Right lobe of liver (tissue), 6 donors: Measurements from ENCODE around the gene C3orf38. TPM values are rescaled to one million over a fixed set of nuclear protein-coding genes. Genes with fewer than 3 reads are reported as not detected.
"Not testable (repeated sequence)": the region's sequence is repeated elsewhere in the genome, so short reads cannot be mapped to it uniquely, and the experiment has no call there.

Experiments used
- ATAC-seq, 4 donors: fragments of 200-7000 bp; cut with Tn5 transposase; one replicate each; pipeline ENCODE4 v1.9.1; 2020; ENCODE audit warnings: mild to moderate bottlenecking in 4 of 4, moderate library complexity in 4 of 4
- DNase-seq, 3 donors: peaks; one replicate each; pipeline ENCODE4 v3.0.0-alpha.2; 2020
- H3K27ac ChIP-seq, 3 donors: fragments of 200-600 bp; one replicate each; pipeline ENCODE4 v1.8.0; 2022
- H3K27me3 ChIP-seq, 2 donors: fragments of 200-600 bp; one replicate each; pipeline ENCODE4 v1.8.0; 2022
- H3K36me3 ChIP-seq, 4 donors: fragments of 200-600 bp; sonication (generic) in 1 of 4; one replicate each; pipeline versions ENCODE4 v1.5.1 to v1.8.0; 2017 to 2022; ENCODE audit warnings: control low read depth in 1 of 4
- H3K4me1 ChIP-seq, 4 donors: fragments of 200-600 bp; sonication (generic) in 1 of 4; one replicate each; pipeline versions ENCODE4 v1.5.1 to v1.8.0; 2017 to 2022; ENCODE audit warnings: control low read depth in 1 of 4
- H3K4me3 ChIP-seq, 3 donors: fragments of 200-600 bp; one replicate each; pipeline ENCODE4 v1.8.0; 2022
- H3K9me3 ChIP-seq, 4 donors: fragments of 200-600 bp; sonication (generic) in 1 of 4; one replicate each; pipeline versions ENCODE4 v1.5.1 to v1.8.0; 2017 to 2022; ENCODE audit warnings: control low read depth in 1 of 4
- POLR2A ChIP-seq: fragments of 450-650 bp; IDR thresholded peaks from one replicate; pipeline ENCODE4 v1.6.1; 2017; ENCODE audit warnings: antibody characterized with exemption, mild to moderate bottlenecking
- WGBS: methylation state at CpG from one replicate; pipeline ENCODE4 v1.1.6; 2018; ENCODE audit warnings: low coverage, low lambda C conversion rate; ENCODE audit not compliant: insufficient coverage; ENCODE audit errors: missing lambda C conversion rate; 5-methylcytosine and 5-hydroxymethylcytosine counted together
- intact Hi-C, 2 donors: fragments of 100-400 bp; cut with DNase I; formaldehyde crosslinking; loops; one replicate each; pipeline versions ENCODE4 v1.11.2 to v1.14.1; 2022
- total RNA-seq, 6 experiments: library from RNA; depleted of rRNA in 2 of 6; stranded (reverse); fragments of >200 nt in 2 of 6; fragmentation: NEBNext Ultra II Directional in 3 of 6; extraction: Animal tissue kit (Norgen Biotek cat#: 25700) in 3 of 6; gene quantifications; one replicate each; pipeline versions ENCODE4 v1.1.0 to v1.2.4, GENCODE V29; 2016 to 2023
- TF ChIP-seq, protein P1 (sequence below), 4 donors: fragments of 200-600 bp in 3 of 4; fragments of 450-650 bp in 1 of 4; IDR thresholded peaks; one replicate each; pipeline versions ENCODE4 v1.5.1 to v1.8.0; 2016 to 2022; ENCODE audit warnings: antibody characterized with exemption in 4 of 4, mild to moderate bottlenecking in 2 of 4
- donor health status: DM: no; HTN: yes; CAD: no.
- donor health status: DM: no; HTN: no; CAD: no.
- donor health status: DM: no; HTN: no; CAD: no.
- donor health status: DM: no; HTN: yes; CAD: no.
- donor health status: DM: no; HTN: yes; CAD: no.

C3orf38 gene
- total RNA-seq, 6 experiments from 2014 or later, result 7.6 to 10.7 (median 9.0) TPM

DNA sequence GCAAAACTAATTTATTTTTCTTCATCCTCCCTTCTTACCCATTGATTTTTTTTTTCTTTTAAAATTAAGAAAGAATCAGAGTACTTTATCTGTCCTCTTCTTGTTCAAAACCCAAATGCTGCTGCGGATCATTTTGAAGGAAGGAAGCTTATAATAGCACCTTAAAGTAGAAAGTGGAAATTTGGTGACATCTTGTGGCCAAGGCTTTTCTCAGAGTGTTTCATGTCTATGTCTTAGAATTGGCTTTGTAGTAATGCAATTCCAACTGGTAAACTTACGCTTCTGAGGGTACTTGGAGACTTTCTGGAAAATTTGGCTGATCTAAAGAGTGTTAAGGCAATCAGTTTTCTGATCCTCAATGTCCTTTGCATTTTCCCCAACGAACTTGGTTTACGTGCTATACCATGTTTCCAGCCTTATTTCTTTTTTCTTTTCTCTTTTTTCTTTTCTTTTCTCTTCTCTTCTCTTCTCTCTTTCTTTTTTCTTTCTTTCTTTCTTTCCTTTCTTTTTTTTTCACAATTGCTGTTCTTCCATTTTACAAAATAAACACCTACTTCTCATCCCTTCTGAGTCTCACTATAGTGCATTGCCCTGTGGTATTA lies 30.7 kb downstream of the C3orf38 start:
- Histone ChIP-seq H3K27me3 (no peaks in the 10 kb centered on the region), H3K4me3 (no peak overlapping the region), H3K27ac (no peak overlapping the region), H3K9me3 (no peaks in the 10 kb centered on the region), H3K4me1 (no peaks in the 10 kb centered on the region), H3K36me3 (no peaks in the 10 kb centered on the region)
- TF ChIP-seq, protein P1, sequence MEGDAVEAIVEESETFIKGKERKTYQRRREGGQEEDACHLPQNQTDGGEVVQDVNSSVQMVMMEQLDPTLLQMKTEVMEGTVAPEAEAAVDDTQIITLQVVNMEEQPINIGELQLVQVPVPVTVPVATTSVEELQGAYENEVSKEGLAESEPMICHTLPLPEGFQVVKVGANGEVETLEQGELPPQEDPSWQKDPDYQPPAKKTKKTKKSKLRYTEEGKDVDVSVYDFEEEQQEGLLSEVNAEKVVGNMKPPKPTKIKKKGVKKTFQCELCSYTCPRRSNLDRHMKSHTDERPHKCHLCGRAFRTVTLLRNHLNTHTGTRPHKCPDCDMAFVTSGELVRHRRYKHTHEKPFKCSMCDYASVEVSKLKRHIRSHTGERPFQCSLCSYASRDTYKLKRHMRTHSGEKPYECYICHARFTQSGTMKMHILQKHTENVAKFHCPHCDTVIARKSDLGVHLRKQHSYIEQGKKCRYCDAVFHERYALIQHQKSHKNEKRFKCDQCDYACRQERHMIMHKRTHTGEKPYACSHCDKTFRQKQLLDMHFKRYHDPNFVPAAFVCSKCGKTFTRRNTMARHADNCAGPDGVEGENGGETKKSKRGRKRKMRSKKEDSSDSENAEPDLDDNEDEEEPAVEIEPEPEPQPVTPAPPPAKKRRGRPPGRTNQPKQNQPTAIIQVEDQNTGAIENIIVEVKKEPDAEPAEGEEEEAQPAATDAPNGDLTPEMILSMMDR (IDR thresholded peaks at IDR 0.05), result peak in 2 of 4 donors; percentile 19 to 43
- no peak for TF ChIP-seq POLR2A
- ATAC-seq, result no peak
- intact Hi-C loops, result no loop called here
- DNase-seq, result no peak
- WGBS, result 58% methylated on average over 4 of the region's 4 CpGs

DNA sequence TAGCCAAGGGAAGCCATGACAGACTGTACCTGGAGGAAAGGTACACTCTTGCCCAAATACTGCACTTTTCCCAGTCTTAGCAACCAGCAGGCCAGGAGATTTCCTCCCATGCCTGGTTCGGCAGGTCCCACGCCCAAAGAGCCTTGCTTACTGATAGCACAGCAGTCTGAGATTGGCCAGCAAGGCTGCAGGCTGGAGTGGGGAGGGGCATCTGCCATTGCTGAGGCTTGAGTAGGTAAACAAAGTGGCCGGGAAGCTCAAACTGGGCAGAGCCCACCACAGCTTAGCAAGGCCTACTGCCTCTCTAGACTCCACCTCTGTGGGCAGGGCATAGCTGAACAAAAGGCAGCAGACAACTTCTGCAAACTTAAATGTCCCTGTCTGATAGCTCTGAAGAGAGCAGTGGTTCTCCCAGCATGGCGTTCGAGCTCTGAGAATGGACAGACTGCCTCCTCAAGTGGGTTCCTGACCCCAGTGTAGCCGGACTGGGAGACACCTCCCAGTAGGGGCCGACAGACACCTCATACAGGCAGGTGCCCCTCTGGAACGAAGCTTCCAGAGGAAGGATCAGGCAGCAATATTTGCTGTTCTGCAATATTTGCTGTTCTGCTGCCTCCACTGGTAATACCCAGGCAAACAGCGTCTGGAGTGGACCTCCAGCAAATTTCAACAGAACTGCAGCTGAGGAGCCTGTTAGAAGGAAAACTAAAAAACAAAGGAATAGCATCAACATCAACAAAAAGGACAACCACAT lies 32.6 kb downstream of the C3orf38 start:
- H3K4me1 ChIP-seq, H3K27ac ChIP-seq, DNase-seq, H3K9me3 ChIP-seq, H3K36me3 ChIP-seq, intact Hi-C loops, H3K27me3 ChIP-seq, ATAC-seq, H3K4me3 ChIP-seq: not testable (repeated sequence)
- 56% methylated on average over 4 of the region's 9 CpGs for WGBS

DNA sequence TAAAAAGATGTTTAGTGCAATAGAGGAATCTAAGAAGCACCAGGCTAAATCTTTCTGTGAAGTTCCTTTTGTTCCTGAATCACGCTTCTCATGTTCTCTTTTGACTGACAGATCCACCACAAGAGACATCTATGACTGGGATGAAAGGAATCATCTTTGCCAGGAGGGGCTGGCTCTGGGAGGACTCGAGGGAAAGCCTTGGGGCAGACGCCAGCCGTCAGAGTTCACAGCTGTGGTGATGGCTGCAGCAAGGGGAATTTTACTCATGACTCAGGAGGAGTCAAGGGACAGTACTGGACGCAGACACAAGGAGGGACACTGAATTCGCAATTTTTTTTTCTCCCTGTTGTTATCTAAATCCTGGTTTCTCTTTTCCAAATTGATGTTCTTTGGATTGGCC lies 38.7 kb downstream of the C3orf38 start:
- 61% methylated on average over 3 of the region's 6 CpGs for WGBS
- DNase-seq (no peak), ATAC-seq (no peak)
- H3K36me3 ChIP-seq, result no peaks in the 10 kb centered on the region
- TF ChIP-seq, protein P1 (IDR thresholded peaks at IDR 0.05), result no peak
- no peak for TF ChIP-seq POLR2A
- H3K27ac ChIP-seq, result no peak overlapping the region
- intact Hi-C loops, result no loop called here
- no peaks in the 10 kb centered on the region for H3K27me3 ChIP-seq
- H3K9me3 ChIP-seq, result no peaks in the 10 kb centered on the region
- H3K4me1 ChIP-seq, result no peaks in the 10 kb centered on the region
- H3K4me3 ChIP-seq, result no peak overlapping the region

DNA sequence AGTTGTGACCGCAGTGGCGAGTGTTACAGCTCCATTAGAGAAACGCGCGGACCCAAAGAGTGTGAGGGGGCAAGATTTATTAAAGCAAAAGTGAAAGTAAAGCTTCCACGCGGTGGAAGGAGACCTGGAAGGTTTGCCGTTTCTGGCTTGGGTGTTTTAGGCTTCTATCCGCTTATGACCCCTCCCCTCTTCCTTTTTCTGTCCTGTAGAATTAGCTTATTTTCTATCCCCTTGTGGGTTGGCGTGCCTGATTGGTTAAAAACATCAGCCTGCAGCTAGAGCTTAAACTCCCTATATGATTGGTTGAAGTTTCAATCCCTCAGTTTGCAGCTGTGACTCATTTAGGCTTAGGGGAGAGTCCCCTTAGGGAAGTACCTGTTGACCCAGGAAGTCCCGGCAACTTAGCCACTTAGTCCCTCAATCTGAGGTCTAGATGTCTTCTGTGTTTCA lies 39.6 kb downstream of the C3orf38 start:
- TF ChIP-seq, protein P1 (IDR thresholded peaks at IDR 0.05), result no peak
- TF ChIP-seq POLR2A, result no peak
- no peak for DNase-seq
- no peak for ATAC-seq
- intact Hi-C loops, result no loop called here
- H3K4me3 ChIP-seq, result no peak overlapping the region
- no peak overlapping the region for H3K27ac ChIP-seq
- H3K4me1 ChIP-seq, result no peaks in the 10 kb centered on the region
- H3K36me3 ChIP-seq, result no peaks in the 10 kb centered on the region
- WGBS, result 83% methylated on average over 11 of the region's 11 CpGs
- no peaks in the 10 kb centered on the region for H3K9me3 ChIP-seq
- no peaks in the 10 kb centered on the region for H3K27me3 ChIP-seq

DNA sequence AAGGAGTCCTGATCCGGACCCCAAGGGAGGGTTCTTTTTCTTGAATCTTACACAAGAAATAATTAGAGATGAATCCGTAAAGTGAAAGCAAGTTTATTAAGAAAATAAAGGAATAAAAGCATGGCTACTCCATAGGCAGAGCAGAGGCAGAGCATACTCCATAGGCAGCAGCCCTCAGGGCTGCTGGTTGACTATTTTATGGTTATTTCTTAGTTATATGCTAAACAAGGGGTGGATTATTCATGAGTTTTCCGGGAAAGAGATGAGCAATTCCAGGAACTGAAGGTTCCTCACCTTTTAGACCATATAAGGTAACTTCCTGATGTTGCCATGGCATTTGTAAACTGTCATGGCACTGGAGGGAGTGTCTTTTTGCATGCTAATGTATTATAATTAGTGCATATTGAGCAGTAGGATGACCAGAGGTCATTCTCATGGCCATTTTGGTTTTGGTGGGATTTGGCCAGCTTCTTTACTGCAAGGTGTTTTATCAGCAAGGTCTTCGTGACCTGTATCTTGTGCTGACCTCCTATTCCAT lies 42.2 kb downstream of the C3orf38 start:
- intact Hi-C loops, result no loop called here

More for the DNA sequence above, 42.2 kb downstream of the C3orf38 start:
- H3K27ac ChIP-seq, result no peak overlapping the region
- WGBS, result 55% methylated on average over 4 of the region's 4 CpGs
- TF ChIP-seq, protein P1 (IDR thresholded peaks at IDR 0.05), result no peak
- no peak for TF ChIP-seq POLR2A
- H3K4me3 ChIP-seq, result no peak overlapping the region
- H3K27me3 ChIP-seq, result no peaks in the 10 kb centered on the region
- no peaks in the 10 kb centered on the region for H3K4me1 ChIP-seq
- H3K36me3 ChIP-seq, result no peaks in the 10 kb centered on the region
- DNase-seq, result no peak
- no peaks in the 10 kb centered on the region for H3K9me3 ChIP-seq
- ATAC-seq, result no peak
